ENCODE results near the gene TCF7L2.

The TCF7L2 gene

GRCh38 chr10:113216102-113216501, 266.1 kb downstream of the TCF7L2 start:
- in situ Hi-C loops (cut with HindIII; ENCODE audit: low sequenced_read_pairs) = no loop called here
